HepG2 (cell line): ENCODE measurements around the gene BATF3.

Experiments used
- BHLHE40 ChIP-seq: IDR thresholded peaks from 2 replicates; pipeline ENCODE4 v1.6.1; 2011; ENCODE audit warnings: low read length, improper control_type of control experiment
- CHD4 ChIP-seq: fragments of 200-600 bp; sonication (generic); IDR thresholded peaks from 2 replicates; pipeline ENCODE4 v1.7.0; 2017; ENCODE audit warnings: mild to moderate bottlenecking, low read length, borderline replicate concordance
- CREM ChIP-seq, 2 experiments: sonication (generic) in 1 of 2; formaldehyde crosslinking in 1 of 2; IDR thresholded peaks; 2 replicates each; pipeline versions ENCODE4 v1.4.0 to v1.6.1; 2016 to 2020; ENCODE audit warnings: antibody characterized with exemption in 1 of 2, mild to moderate bottlenecking in 1 of 2, missing genetic modification reagents in 1 of 2
- EZH2 ChIP-seq: conservative IDR thresholded peaks from 2 replicates; pipeline ENCODE4 v1.6.1; 2012; ENCODE audit warnings: mild to moderate bottlenecking, low read depth, low read length, moderate library complexity
- GFI1 ChIP-seq: sonication (generic); formaldehyde crosslinking; IDR thresholded peaks from 2 replicates; pipeline ENCODE4 v1.5.0; 2020; ENCODE audit warnings: missing genetic modification reagents, mild to moderate bottlenecking, borderline replicate concordance
- JUNB ChIP-seq: sonication (generic); formaldehyde crosslinking; IDR thresholded peaks from 2 replicates; pipeline ENCODE4 v1.8.0; 2022; ENCODE audit warnings: missing genetic modification reagents, mild to moderate bottlenecking, borderline replicate concordance
- NFE2L2 ChIP-seq: fragments of 150-350 bp; IDR thresholded peaks from 2 replicates; pipeline ENCODE4 v1.6.1; 2014; ENCODE audit warnings: low read length
- RFX5 ChIP-seq: IDR thresholded peaks from 2 replicates; pipeline ENCODE4 v1.6.1; 2011; ENCODE audit warnings: low read depth, low read length, improper control_type of control experiment
- ZBTB8A ChIP-seq: sonication (generic); formaldehyde crosslinking; IDR thresholded peaks from 2 replicates; pipeline ENCODE4 v1.4.0; 2020; ENCODE audit warnings: mild to moderate bottlenecking, low read depth, missing genetic modification reagents, borderline replicate concordance
- ZNF124 ChIP-seq: sonication (generic); formaldehyde crosslinking; IDR thresholded peaks from 2 replicates; pipeline ENCODE4 v1.4.0; 2020; ENCODE audit warnings: missing genetic modification reagents
- ZNF24 ChIP-seq: fragments of 450-650 bp; IDR thresholded peaks from 2 replicates; pipeline ENCODE4 v1.6.1; 2017; ENCODE audit warnings: antibody characterized with exemption, mild to moderate bottlenecking
- TF ChIP-seq, protein P1 (sequence below): sonication (generic); formaldehyde crosslinking; IDR thresholded peaks from 2 replicates; pipeline ENCODE4 v1.5.1; 2020; ENCODE audit warnings: missing genetic modification reagents, mild to moderate bottlenecking, borderline replicate concordance
- TF ChIP-seq, protein P2 (sequence below): sonication (generic); formaldehyde crosslinking; IDR thresholded peaks from 2 replicates; pipeline ENCODE4 v1.4.0; 2020; ENCODE audit warnings: low read depth, missing genetic modification reagents
- TF ChIP-seq, protein P3 (sequence below): sonication (generic); formaldehyde crosslinking; IDR thresholded peaks from 2 replicates; pipeline ENCODE4 v1.5.0; 2020; ENCODE audit warnings: mild to moderate bottlenecking, missing genetic modification reagents, moderate library complexity

DNA sequence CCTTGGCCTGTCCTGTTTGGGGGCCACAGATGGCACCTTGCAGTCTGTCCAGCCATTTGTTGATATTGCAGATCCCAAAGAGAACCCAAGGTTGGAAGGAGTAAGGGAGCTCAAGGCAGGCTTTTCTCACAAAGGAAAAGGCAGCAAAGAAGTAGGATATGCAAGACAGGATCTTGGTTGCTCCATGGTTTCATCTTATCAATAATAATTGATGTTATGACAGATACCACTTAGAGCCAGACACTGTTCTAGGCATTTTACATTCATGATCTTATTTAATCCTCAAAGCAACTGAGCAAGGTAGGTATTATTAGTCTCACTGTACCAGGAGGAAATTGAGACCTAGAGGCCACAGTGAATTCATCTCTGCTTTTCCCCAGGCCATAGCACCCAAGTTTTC, 28.8 kb downstream of the BATF3 start:
- TF ChIP-seq GFI1 (CRISPR knock-in tag) (no peak), ZBTB8A (no peak), ZNF124 (CRISPR knock-in tag) (no peak), CREM (IDR thresholded peaks at IDR 0.05) (no peak), CREM (CRISPR knock-in tag; IDR thresholded peaks at IDR 0.05) (no peak), ZNF24 (no peak), NFE2L2 (no peak), EZH2 (no peak), JUNB (CRISPR knock-in tag) (no peak), CHD4 (no peak), RFX5 (no peak), BHLHE40 (no peak)
- TF ChIP-seq, protein P1, sequence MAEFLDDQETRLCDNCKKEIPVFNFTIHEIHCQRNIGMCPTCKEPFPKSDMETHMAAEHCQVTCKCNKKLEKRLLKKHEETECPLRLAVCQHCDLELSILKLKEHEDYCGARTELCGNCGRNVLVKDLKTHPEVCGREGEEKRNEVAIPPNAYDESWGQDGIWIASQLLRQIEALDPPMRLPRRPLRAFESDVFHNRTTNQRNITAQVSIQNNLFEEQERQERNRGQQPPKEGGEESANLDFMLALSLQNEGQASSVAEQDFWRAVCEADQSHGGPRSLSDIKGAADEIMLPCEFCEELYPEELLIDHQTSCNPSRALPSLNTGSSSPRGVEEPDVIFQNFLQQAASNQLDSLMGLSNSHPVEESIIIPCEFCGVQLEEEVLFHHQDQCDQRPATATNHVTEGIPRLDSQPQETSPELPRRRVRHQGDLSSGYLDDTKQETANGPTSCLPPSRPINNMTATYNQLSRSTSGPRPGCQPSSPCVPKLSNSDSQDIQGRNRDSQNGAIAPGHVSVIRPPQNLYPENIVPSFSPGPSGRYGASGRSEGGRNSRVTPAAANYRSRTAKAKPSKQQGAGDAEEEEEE (CRISPR knock-in tag) = no peak
- TF ChIP-seq, protein P2, sequence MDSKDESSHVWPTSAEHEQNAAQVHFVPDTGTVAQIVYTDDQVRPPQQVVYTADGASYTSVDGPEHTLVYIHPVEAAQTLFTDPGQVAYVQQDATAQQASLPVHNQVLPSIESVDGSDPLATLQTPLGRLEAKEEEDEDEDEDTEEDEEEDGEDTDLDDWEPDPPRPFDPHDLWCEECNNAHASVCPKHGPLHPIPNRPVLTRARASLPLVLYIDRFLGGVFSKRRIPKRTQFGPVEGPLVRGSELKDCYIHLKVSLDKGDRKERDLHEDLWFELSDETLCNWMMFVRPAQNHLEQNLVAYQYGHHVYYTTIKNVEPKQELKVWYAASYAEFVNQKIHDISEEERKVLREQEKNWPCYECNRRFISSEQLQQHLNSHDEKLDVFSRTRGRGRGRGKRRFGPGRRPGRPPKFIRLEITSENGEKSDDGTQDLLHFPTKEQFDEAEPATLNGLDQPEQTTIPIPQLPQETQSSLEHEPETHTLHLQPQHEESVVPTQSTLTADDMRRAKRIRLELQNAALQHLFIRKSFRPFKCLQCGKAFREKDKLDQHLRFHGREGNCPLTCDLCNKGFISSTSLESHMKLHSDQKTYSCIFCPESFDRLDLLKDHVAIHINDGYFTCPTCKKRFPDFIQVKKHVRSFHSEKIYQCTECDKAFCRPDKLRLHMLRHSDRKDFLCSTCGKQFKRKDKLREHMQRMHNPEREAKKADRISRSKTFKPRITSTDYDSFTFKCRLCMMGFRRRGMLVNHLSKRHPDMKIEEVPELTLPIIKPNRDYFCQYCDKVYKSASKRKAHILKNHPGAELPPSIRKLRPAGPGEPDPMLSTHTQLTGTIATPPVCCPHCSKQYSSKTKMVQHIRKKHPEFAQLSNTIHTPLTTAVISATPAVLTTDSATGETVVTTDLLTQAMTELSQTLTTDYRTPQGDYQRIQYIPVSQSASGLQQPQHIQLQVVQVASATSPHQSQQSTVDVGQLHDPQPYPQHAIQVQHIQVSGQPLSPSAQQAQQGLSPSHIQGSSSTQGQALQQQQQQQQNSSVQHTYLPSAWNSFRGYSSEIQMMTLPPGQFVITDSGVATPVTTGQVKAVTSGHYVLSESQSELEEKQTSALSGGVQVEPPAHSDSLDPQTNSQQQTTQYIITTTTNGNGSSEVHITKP (CRISPR knock-in tag) = no peak
- TF ChIP-seq, protein P3, sequence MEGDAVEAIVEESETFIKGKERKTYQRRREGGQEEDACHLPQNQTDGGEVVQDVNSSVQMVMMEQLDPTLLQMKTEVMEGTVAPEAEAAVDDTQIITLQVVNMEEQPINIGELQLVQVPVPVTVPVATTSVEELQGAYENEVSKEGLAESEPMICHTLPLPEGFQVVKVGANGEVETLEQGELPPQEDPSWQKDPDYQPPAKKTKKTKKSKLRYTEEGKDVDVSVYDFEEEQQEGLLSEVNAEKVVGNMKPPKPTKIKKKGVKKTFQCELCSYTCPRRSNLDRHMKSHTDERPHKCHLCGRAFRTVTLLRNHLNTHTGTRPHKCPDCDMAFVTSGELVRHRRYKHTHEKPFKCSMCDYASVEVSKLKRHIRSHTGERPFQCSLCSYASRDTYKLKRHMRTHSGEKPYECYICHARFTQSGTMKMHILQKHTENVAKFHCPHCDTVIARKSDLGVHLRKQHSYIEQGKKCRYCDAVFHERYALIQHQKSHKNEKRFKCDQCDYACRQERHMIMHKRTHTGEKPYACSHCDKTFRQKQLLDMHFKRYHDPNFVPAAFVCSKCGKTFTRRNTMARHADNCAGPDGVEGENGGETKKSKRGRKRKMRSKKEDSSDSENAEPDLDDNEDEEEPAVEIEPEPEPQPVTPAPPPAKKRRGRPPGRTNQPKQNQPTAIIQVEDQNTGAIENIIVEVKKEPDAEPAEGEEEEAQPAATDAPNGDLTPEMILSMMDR (CRISPR knock-in tag) = no peak
